BLaER1 treated with 17β-estradiol and CSF1 and Interleukin-3, amounts not matched to agents 10 nM and 100 nM (cell line): Measurements from ENCODE around the gene MNDA.

Experiments used
- H3K27ac ChIP-seq, 11 experiments: shearing (Covaris generic); formaldehyde crosslinking; 2 replicates each; pipeline ENCODE4 v1.8.1; 2022
- H3K27me3 ChIP-seq, 11 experiments: shearing (Covaris generic); formaldehyde crosslinking; 2 replicates each; pipeline ENCODE4 v1.8.1; 2022
- H3K36me3 ChIP-seq, 11 experiments: shearing (Covaris generic); formaldehyde crosslinking; 2 replicates each; pipeline ENCODE4 v1.8.1; 2022
- H3K4me1 ChIP-seq, 10 experiments: shearing (Covaris generic); formaldehyde crosslinking; 2 replicates each; pipeline ENCODE4 v1.8.1; 2022
- H3K4me2 ChIP-seq, 11 experiments: shearing (Covaris generic); formaldehyde crosslinking; 2 replicates each; pipeline ENCODE4 v1.8.1; 2022
- H3K4me3 ChIP-seq, 10 experiments: shearing (Covaris generic); formaldehyde crosslinking; 2 replicates each; pipeline ENCODE4 v1.8.1; 2022
- H3K9ac ChIP-seq, 11 experiments: shearing (Covaris generic); formaldehyde crosslinking; 2 replicates each; pipeline ENCODE4 v1.8.1; 2022
- H3K9me3 ChIP-seq, 11 experiments: shearing (Covaris generic); formaldehyde crosslinking; replicated peaks in 1 of 11; 2 replicates each; pipeline ENCODE4 v1.8.1; 2022
- H4K20me1 ChIP-seq, 11 experiments: shearing (Covaris generic); formaldehyde crosslinking; 2 replicates each; pipeline ENCODE4 v1.8.1; 2022
- Cebpa-rat ChIP-seq, 11 experiments: shearing (Covaris generic); IDR thresholded peaks; 2 replicates each; pipeline ENCODE4 v1.8.1; 2022

The MNDA gene

DNA sequence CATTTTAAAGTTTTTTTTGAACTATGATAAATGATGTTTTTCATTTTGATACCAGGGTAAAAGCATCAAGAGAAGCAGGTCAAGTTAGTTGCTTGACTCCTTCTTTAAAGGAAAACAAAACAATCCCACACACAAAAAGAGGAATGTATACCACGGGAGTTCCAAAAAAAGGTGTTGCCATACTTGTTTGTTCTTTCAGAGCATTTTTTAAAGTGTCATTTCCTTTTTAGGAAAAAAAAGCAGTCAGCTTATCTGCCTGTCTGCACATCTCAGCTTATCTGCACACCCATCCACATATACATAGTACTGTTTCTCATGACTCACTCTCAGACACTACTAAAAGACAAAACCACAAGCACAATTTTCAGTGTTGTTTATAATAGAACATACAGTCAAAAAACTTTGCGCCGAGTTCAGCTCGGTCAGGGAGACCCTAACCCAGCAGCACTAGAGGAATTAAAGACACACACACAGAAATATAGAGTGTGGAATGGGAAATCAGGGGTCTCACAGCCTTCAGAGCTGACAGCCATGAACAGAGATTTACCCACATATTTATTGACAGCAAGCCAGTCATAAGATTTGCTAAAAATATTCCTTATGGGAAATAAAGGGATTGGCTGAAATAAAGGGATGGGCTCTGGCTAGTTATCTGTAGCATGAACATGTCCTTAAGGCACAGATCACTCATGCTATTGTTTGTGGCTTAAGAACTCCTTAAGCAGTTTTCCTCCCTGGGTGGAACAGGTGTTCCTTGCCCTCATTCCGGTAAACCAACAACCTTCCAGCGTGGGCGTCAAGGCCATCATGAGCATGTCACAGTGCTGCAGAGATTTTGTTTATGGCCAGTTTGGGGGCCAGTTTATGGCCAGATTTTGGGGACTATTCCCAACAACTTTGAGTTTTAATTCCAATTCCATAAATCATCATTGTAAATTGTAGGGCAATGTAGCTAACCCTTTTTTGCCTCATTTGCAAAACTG lies 11.4 kb upstream of the MNDA start:
- Histone ChIP-seq H4K20me1 (no peaks in the 10 kb centered on the region), H3K4me3 (peak overlapping the region in 1 of 10 experiments; percentile 9; a peak in 1 of 20 replicates), H3K9ac (peak overlapping the region in 6 of 11 experiments; percentile 33 to 76 (median 68); a peak in 9 of 22 replicates), H3K4me2 (peak overlapping the region in 9 of 11 experiments; percentile 21 to 81 (median 63); a peak in 16 of 22 replicates), H3K9me3 (peaks cover 0 to 10% (median 0%) of the 10 kb centered on the region in 11 experiments; a peak in 5 of 22 replicates), H3K4me1 (peaks cover 9 to 54% (median 22%) of the 10 kb centered on the region in 10 experiments; a peak in 18 of 20 replicates), H3K27me3 (no peaks in the 10 kb centered on the region), H3K36me3 (no peaks in the 10 kb centered on the region), H3K27ac (peak overlapping the region in 9 of 11 experiments; percentile 23 to 92 (median 73); a peak in 15 of 22 replicates)
- no peak for TF ChIP-seq Cebpa-rat (IDR thresholded peaks at IDR 0.05)

DNA sequence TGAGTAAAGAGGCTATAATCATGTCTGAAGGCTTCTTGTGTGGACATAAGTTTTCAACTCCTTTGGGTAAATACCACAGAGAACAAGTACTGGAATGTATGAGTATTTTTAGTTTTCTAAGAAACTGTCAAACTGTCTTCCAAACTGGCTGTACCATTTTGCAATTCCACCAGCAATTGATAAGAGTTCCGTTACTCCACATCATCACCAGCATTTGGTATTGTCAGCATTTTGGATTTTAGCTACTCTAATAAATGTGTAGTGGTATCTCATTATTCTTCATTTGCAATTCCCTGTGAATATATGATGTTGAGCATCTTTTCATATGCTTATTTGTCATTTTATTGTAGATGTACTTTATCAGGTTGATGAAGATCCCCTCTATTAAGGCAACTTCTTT lies 9.4 kb upstream of the MNDA start:
- Histone ChIP-seq H3K27ac (no peak overlapping the region), H4K20me1 (no peaks in the 10 kb centered on the region), H3K4me2 (no peak overlapping the region), H3K4me3 (no peak overlapping the region), H3K9me3 (peaks cover 0 to 16% (median 0%) of the 10 kb centered on the region in 11 experiments; a peak in 7 of 22 replicates), H3K27me3 (no peaks in the 10 kb centered on the region), H3K4me1 (peaks cover 9 to 44% (median 22%) of the 10 kb centered on the region in 10 experiments; a peak in 18 of 20 replicates), H3K9ac (no peak overlapping the region), H3K36me3 (no peaks in the 10 kb centered on the region)
- no peak for TF ChIP-seq Cebpa-rat (IDR thresholded peaks at IDR 0.05)

DNA sequence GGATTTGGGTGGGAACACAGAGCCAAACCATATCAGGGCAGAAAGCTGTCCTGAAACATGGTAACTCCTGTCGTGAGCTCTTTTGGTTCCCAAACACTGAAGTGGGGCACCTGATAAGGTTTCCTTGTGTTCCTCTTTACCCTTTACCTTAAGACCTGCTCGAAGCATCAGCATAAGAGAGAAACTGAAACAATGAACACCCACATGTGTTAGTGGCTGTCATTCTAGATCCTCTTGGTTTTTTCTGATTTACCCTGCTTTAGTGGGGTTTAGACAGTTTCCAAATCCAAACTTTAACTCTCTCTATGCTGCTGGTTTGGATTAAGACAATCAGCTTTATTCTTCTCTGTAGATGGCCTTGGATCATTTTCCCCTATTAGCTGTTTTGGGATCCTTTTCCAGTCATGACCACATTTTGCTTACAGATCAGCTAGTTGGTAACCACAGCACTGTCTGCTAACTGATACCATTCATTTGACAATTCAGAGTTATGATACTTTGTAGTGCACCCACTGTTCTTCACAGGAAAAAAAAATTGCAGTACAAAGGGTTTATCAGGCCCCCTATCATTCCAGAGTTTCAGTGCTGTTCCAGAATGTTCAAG lies 975 bp upstream of the MNDA start:
- Histone ChIP-seq H3K27ac (peak overlapping the region in 4 of 11 experiments; percentile 59 to 77 (median 72); a peak in 7 of 22 replicates), H4K20me1 (no peaks in the 10 kb centered on the region), H3K4me1 (peaks cover 0 to 22% (median 3%) of the 10 kb centered on the region in 10 experiments; a peak in 9 of 20 replicates), H3K36me3 (peaks cover 0 to 7% (median 0%) of the 10 kb centered on the region in 11 experiments; a peak in 2 of 22 replicates), H3K27me3 (no peaks in the 10 kb centered on the region), H3K9ac (no peak overlapping the region), H3K4me3 (no peak overlapping the region), H3K9me3 (peaks cover 22 to 48% (median 31%) of the 10 kb centered on the region in 11 experiments), H3K4me2 (peak overlapping the region in 4 of 11 experiments; percentile 51 to 82 (median 58); a peak in 6 of 22 replicates)
- no peak for TF ChIP-seq Cebpa-rat (IDR thresholded peaks at IDR 0.05)

DNA sequence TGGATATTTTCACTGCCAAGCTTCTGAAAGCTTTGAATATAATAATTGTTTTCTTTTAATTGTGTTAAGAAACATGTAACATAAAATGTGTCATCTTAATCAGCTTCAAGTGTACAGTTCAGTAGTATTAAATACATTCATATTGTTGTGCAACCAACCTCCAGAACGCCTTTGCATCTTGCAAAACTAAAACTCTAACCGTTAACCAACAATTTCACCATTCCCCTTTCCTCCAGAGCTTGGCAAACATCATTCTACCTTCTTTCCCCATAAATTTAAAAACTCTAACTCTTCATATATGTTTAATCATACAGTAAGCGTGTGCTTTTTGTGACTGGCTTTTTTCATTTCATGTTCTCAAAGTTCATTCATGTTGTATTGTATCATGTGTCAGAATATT lies 2.1 kb downstream of the MNDA start:
- Histone ChIP-seq H4K20me1 (no peaks in the 10 kb centered on the region), H3K4me3 (peak overlapping the region in 2 of 10 experiments; percentile 29 to 31; a peak in 1 of 20 replicates), H3K4me1 (peaks cover 0 to 22% (median 3%) of the 10 kb centered on the region in 10 experiments; a peak in 9 of 20 replicates), H3K9ac (no peak overlapping the region; a peak in 1 of 22 replicates), H3K4me2 (peak overlapping the region in 2 of 11 experiments; percentile 31; a peak in 3 of 22 replicates), H3K36me3 (peaks cover 0 to 7% (median 0%) of the 10 kb centered on the region in 11 experiments; a peak in 2 of 22 replicates), H3K27ac (no peak overlapping the region), H3K27me3 (no peaks in the 10 kb centered on the region), H3K9me3 (peaks cover 12 to 32% (median 20%) of the 10 kb centered on the region in 11 experiments)
- no peak for TF ChIP-seq Cebpa-rat (IDR thresholded peaks at IDR 0.05)

DNA sequence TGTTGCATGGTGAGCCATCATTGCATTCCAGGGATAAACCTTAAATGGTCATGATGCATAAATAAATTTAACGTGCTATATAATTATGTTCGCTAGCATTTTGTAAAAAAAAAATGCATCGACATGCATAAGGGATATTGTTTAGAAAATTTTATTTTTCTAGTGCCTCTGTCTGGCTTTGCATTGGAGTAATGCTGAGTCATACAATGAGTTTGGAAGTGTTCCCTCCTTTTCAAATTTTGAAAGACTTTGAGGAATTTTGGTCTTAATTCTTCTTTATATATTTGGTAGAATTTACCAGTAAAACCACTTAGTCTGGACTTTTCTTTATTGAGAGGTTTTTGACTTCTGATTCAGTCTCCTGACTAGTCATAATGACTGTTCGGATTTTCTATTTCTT lies 4.9 kb downstream of the MNDA start:
- no peak overlapping the region for H3K4me2 ChIP-seq
- no peaks in the 10 kb centered on the region for H4K20me1 ChIP-seq
- H3K27ac ChIP-seq: no peak overlapping the region
- peaks cover 0 to 25% (median 0%) of the 10 kb centered on the region in 11 experiments; a peak in 3 of 22 replicates for H3K9me3 ChIP-seq
- TF ChIP-seq Cebpa-rat (IDR thresholded peaks at IDR 0.05): no peak
- H3K4me1 ChIP-seq: peaks cover 0 to 8% (median 0%) of the 10 kb centered on the region in 10 experiments; a peak in 6 of 20 replicates
- no peak overlapping the region for H3K9ac ChIP-seq
- H3K4me3 ChIP-seq: no peak overlapping the region
- H3K36me3 ChIP-seq: no peaks in the 10 kb centered on the region
- H3K27me3 ChIP-seq: no peaks in the 10 kb centered on the region

DNA sequence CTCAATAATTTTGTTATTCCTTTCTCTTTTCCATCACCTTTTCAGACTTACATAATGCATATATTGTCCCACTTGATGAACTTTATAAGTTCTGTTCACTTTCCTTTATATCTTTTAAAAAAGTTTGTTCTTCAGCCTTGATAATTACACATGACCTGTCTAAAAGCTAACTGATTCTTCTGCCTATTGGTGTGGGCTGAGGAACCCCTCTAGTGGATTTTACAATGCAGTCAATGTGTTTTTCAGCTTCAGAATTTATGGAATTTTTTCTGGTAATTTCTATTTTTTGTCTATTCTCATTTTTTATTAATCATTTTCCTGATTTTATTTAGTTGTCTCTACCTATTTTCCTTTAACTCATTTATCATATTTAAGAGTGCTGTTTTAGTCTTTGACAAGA lies 7.5 kb downstream of the MNDA start:
- no peaks in the 10 kb centered on the region for H4K20me1 ChIP-seq
- H3K27ac ChIP-seq: no peak overlapping the region
- no peak overlapping the region for H3K4me2 ChIP-seq
- H3K9ac ChIP-seq: no peak overlapping the region
- H3K36me3 ChIP-seq: no peaks in the 10 kb centered on the region
- H3K27me3 ChIP-seq: no peaks in the 10 kb centered on the region
- no peak overlapping the region for H3K4me3 ChIP-seq
- peaks cover 0 to 25% (median 0%) of the 10 kb centered on the region in 11 experiments; a peak in 3 of 22 replicates for H3K9me3 ChIP-seq
- H3K4me1 ChIP-seq: no peaks in the 10 kb centered on the region
- TF ChIP-seq Cebpa-rat (IDR thresholded peaks at IDR 0.05): no peak

GRCh38 chr1:158839566-158839965 lies 8.4 kb downstream of the MNDA start:
- no peaks in the 10 kb centered on the region for H4K20me1 ChIP-seq
- no peak overlapping the region for H3K4me2 ChIP-seq
- no peaks in the 10 kb centered on the region for H3K4me1 ChIP-seq
- TF ChIP-seq Cebpa-rat (IDR thresholded peaks at IDR 0.05): no peak
- peaks cover 0 to 17% (median 0%) of the 10 kb centered on the region in 11 experiments; a peak in 3 of 22 replicates for H3K9me3 ChIP-seq
- H3K27me3 ChIP-seq: no peaks in the 10 kb centered on the region
- H3K4me3 ChIP-seq: no peak overlapping the region
- peaks cover 0 to 8% (median 0%) of the 10 kb centered on the region in 11 experiments; a peak in 1 of 22 replicates for H3K36me3 ChIP-seq
- H3K27ac ChIP-seq: no peak overlapping the region
- H3K9ac ChIP-seq: no peak overlapping the region

GRCh38 chr1:158840236-158840635 lies 9.1 kb downstream of the MNDA start:
- no peak overlapping the region for H3K4me3 ChIP-seq
- H3K27me3 ChIP-seq: no peaks in the 10 kb centered on the region
- no peak for TF ChIP-seq Cebpa-rat (IDR thresholded peaks at IDR 0.05)
- H3K4me2 ChIP-seq: no peak overlapping the region
- H3K27ac ChIP-seq: no peak overlapping the region
- no peak overlapping the region for H3K9ac ChIP-seq
- no peaks in the 10 kb centered on the region for H3K4me1 ChIP-seq
- no peaks in the 10 kb centered on the region for H4K20me1 ChIP-seq
- peaks cover 0 to 8% (median 0%) of the 10 kb centered on the region in 11 experiments; a peak in 2 of 22 replicates for H3K36me3 ChIP-seq
- 0 out of 22 replicates have a peak, but pooled peaks cover 0 to 11% (median 0%) of the 10 kb centered on the region in 11 experiments for H3K9me3 ChIP-seq
